ENCODE measurements around the gene TRAPPC1.

TRAPPC1 gene

GRCh38 chr17:7940034-7940433 lies 8.3 kb upstream of the TRAPPC1 start:
- no peak for DNase-seq

- no peak for DNase-seq
Measured at GRCh38 chr17:7935859-7936258, 4.1 kb upstream of the TRAPPC1 start.

- peak; percentile 74 for DNase-seq
Measured at GRCh38 chr17:7932949-7933348, 1.2 kb upstream of the TRAPPC1 start.

- no peak for DNase-seq
Measured at GRCh38 chr17:7932483-7932891, 741 bp upstream of the TRAPPC1 start.

GRCh38 chr17:7930841-7931631 lies 710 bp downstream of the TRAPPC1 start:
- no peak for DNase-seq

- peak; percentile 90 for DNase-seq
Measured at GRCh38 chr17:7929158-7930023, 2.4 kb downstream of the TRAPPC1 start, which contains the start of gene KCNAB3. Gene KCNAB3, minus strand, starts transcription at chr17:7929856. Its CDS starts 421 bp downstream, at chr17:7929435.

- DNase-seq: no peak
Measured at GRCh38 chr17:7927596-7927995, 4.2 kb downstream of the TRAPPC1 start.

GRCh38 chr17:7922845-7923628 lies 8.7 kb downstream of the TRAPPC1 start:
- peak; percentile 96 for DNase-seq

GRCh38 chr17:7922269-7922844 lies 9.4 kb downstream of the TRAPPC1 start:
- no peak for DNase-seq

- no peak for DNase-seq
Measured at GRCh38 chr17:7916808-7917207, 14.9 kb downstream of the TRAPPC1 start.

- DNase-seq: no peak
Measured at GRCh38 chr17:7916385-7916682, 15.4 kb downstream of the TRAPPC1 start.

GRCh38 chr17:7915611-7916384 lies 15.9 kb downstream of the TRAPPC1 start, which contains the start of gene RNF227:
Gene RNF227, minus strand, starts transcription at chr17:7916289. Its CDS starts 94 bp downstream, at chr17:7916195.
- DNase-seq: peak; percentile 98

GRCh38 chr17:7915179-7915610 lies 16.6 kb downstream of the TRAPPC1 start:
- DNase-seq: no peak

- peak; percentile 87 for DNase-seq
Measured at GRCh38 chr17:7912927-7913524, 18.7 kb downstream of the TRAPPC1 start.

- DNase-seq: no peak
Measured at GRCh38 chr17:7911116-7911515, 20.6 kb downstream of the TRAPPC1 start.

- no peak for DNase-seq
Measured at GRCh38 chr17:7910711-7911110, 21.0 kb downstream of the TRAPPC1 start.

GRCh38 chr17:7910281-7910680 lies 21.5 kb downstream of the TRAPPC1 start:
- DNase-seq: no peak

GRCh38 chr17:7909089-7909488 lies 22.7 kb downstream of the TRAPPC1 start:
- no peak for DNase-seq

GRCh38 chr17:7903154-7904103 lies 28.3 kb downstream of the TRAPPC1 start:
- DNase-seq: no peak

- DNase-seq: no peak
Measured at GRCh38 chr17:7897773-7898172, 34.0 kb downstream of the TRAPPC1 start.
